Neural cell (in vitro differentiated cells): ENCODE data around the gene OSBPL7. TPM values are rescaled to one million over a fixed set of nuclear protein-coding genes. Genes with fewer than 3 reads are reported as not detected.

Experiments
- H2AFZ ChIP-seq: fragments of 200-600, 300-800 bp; sonication (generic), shearing (Covaris generic); 2 replicates; pipeline ENCODE4 v1.6.0; 2014; ENCODE audit warnings: low read depth, mild to moderate bottlenecking, antibody characterized with exemption, low read length, moderate library complexity
- H3F3A ChIP-seq: fragments of 200-600 bp; shearing (Covaris generic); 2 replicates; pipeline ENCODE4 v1.6.1; 2016; ENCODE audit warnings: mild to moderate bottlenecking, moderate library complexity, mixed read lengths, antibody characterized with exemption, low read length; ENCODE audit not compliant: insufficient read depth, poor library complexity, severe bottlenecking
- H3K27ac ChIP-seq: fragments of 200-600, 300-800 bp; sonication (generic), shearing (Covaris generic); 2 replicates; pipeline ENCODE4 v1.5.1; 2014; ENCODE audit warnings: mild to moderate bottlenecking, low read length, moderate library complexity
- H3K27me3 ChIP-seq: fragments of 300-800, 200-600 bp; sonication (generic), shearing (Covaris generic); 2 replicates; pipeline ENCODE4 v1.6.0; 2014; ENCODE audit warnings: mild to moderate bottlenecking, low read depth, low read length, moderate library complexity; ENCODE audit not compliant: insufficient read depth
- H3K36me3 ChIP-seq: fragments of 300-800, 200-600 bp; sonication (generic), shearing (Covaris generic); 2 replicates; pipeline ENCODE4 v1.5.1; 2014; ENCODE audit warnings: mild to moderate bottlenecking, antibody characterized with exemption, low read length, moderate library complexity; ENCODE audit not compliant: insufficient read depth
- H3K4me2 ChIP-seq: fragments of 300-800, 200-600 bp; sonication (generic), shearing (Covaris generic); 2 replicates; pipeline ENCODE4 v1.6.0; 2014; ENCODE audit warnings: mild to moderate bottlenecking, low read length
- H3K4me3 ChIP-seq: fragments of 300-800, 200-600 bp; sonication (generic), shearing (Covaris generic); 2 replicates; pipeline ENCODE4 v1.5.1; 2014; ENCODE audit warnings: mild to moderate bottlenecking, low read length, moderate library complexity
- H3K79me2 ChIP-seq: fragments of 200-600 bp; shearing (Covaris generic); replicated peaks from 2 replicates; pipeline ENCODE4 v1.6.0; 2014; ENCODE audit warnings: mild to moderate bottlenecking, low read length, moderate library complexity; ENCODE audit not compliant: insufficient read depth
- H3K9ac ChIP-seq: fragments of 300-800, 200-600 bp; sonication (generic), shearing (Covaris generic); 2 replicates; pipeline ENCODE4 v1.6.1; 2016; ENCODE audit warnings: mild to moderate bottlenecking, low read length, mixed read lengths
- H3K9me2 ChIP-seq: fragments of 200-600 bp; shearing (Covaris generic); 2 replicates; pipeline ENCODE4 v1.6.1; 2016; ENCODE audit warnings: mild to moderate bottlenecking, low read length, mixed read lengths; ENCODE audit not compliant: insufficient read depth
- H3K9me3 ChIP-seq: fragments of 200-600, 300-800 bp; sonication (generic), shearing (Covaris generic); 2 replicates; pipeline ENCODE4 v1.6.1; 2016; ENCODE audit warnings: mild to moderate bottlenecking, mixed run types, low read length, moderate library complexity, mixed read lengths
- H4K20me1 ChIP-seq: fragments of 200-600 bp; shearing (Covaris generic); 2 replicates; pipeline ENCODE4 v1.6.1; 2016; ENCODE audit warnings: mild to moderate bottlenecking, mixed run types; ENCODE audit not compliant: insufficient read depth
- EP300 ChIP-seq: fragments of 450-650 bp; conservative IDR thresholded peaks from 2 replicates; pipeline ENCODE4 v1.6.1; 2014; ENCODE audit warnings: antibody characterized with exemption, mild to moderate bottlenecking, moderate library complexity; ENCODE audit not compliant: poor library complexity, severe bottlenecking
- EZH2 ChIP-seq: fragments of 200-600, 300-800 bp; shearing (Covaris generic), sonication (generic); IDR thresholded peaks from 2 replicates; pipeline ENCODE4 v1.6.1; 2014; ENCODE audit warnings: antibody characterized with exemption, low read length, borderline replicate concordance, mild to moderate bottlenecking; ENCODE audit not compliant: insufficient read depth, poor library complexity, severe bottlenecking
- MXI1 ChIP-seq: fragments of 450-650 bp; conservative IDR thresholded peaks from 2 replicates; pipeline ENCODE4 v1.6.1; 2014; ENCODE audit warnings: antibody characterized with exemption, mild to moderate bottlenecking; ENCODE audit not compliant: poor library complexity, severe bottlenecking
- POLR2AphosphoS5 ChIP-seq: IDR thresholded peaks from 2 replicates; pipeline ENCODE4 v1.6.1; 2012
- RAD21 ChIP-seq: fragments of 450-650 bp; conservative IDR thresholded peaks from 2 replicates; pipeline ENCODE4 v1.6.1; 2014; ENCODE audit warnings: antibody characterized with exemption, mild to moderate bottlenecking, moderate library complexity
- SMC3 ChIP-seq: fragments of 450-650 bp; conservative IDR thresholded peaks from 2 replicates; pipeline ENCODE4 v1.6.1; 2014; ENCODE audit warnings: antibody characterized with exemption, mild to moderate bottlenecking, moderate library complexity; ENCODE audit not compliant: poor library complexity
- TAF1 ChIP-seq: IDR thresholded peaks from 2 replicates; pipeline ENCODE4 v1.6.1; 2012; ENCODE audit warnings: low read depth
- polyA plus RNA-seq: library from polyadenylated mRNA; depleted of rRNA; stranded (reverse); fragments of >200 nt; gene quantifications from 2 replicates; pipeline ENCODE4 v1.2.3, GENCODE V29; 2014
- TF ChIP-seq, protein P1 (sequence below): fragments of 450-650 bp; IDR thresholded peaks from 2 replicates; pipeline ENCODE4 v1.5.1; 2014; ENCODE audit warnings: antibody characterized with exemption, mild to moderate bottlenecking, moderate library complexity; ENCODE audit not compliant: poor library complexity, severe bottlenecking
- TF ChIP-seq, protein P2 (sequence below): IDR thresholded peaks from 2 replicates; pipeline ENCODE4 v1.6.1; 2012; ENCODE audit warnings: borderline replicate concordance

Gene OSBPL7
- polyA plus RNA-seq, 1 donor from 2014 or later, result 10.0 TPM

- TF ChIP-seq MXI1, result no peak
- TF ChIP-seq, protein P1, sequence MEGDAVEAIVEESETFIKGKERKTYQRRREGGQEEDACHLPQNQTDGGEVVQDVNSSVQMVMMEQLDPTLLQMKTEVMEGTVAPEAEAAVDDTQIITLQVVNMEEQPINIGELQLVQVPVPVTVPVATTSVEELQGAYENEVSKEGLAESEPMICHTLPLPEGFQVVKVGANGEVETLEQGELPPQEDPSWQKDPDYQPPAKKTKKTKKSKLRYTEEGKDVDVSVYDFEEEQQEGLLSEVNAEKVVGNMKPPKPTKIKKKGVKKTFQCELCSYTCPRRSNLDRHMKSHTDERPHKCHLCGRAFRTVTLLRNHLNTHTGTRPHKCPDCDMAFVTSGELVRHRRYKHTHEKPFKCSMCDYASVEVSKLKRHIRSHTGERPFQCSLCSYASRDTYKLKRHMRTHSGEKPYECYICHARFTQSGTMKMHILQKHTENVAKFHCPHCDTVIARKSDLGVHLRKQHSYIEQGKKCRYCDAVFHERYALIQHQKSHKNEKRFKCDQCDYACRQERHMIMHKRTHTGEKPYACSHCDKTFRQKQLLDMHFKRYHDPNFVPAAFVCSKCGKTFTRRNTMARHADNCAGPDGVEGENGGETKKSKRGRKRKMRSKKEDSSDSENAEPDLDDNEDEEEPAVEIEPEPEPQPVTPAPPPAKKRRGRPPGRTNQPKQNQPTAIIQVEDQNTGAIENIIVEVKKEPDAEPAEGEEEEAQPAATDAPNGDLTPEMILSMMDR, result no peak
- no peak for TF ChIP-seq TAF1
- no peak for TF ChIP-seq EZH2
- no peak for TF ChIP-seq SMC3
- TF ChIP-seq POLR2AphosphoS5, result no peak
- TF ChIP-seq RAD21, result no peak
- TF ChIP-seq, protein P2, sequence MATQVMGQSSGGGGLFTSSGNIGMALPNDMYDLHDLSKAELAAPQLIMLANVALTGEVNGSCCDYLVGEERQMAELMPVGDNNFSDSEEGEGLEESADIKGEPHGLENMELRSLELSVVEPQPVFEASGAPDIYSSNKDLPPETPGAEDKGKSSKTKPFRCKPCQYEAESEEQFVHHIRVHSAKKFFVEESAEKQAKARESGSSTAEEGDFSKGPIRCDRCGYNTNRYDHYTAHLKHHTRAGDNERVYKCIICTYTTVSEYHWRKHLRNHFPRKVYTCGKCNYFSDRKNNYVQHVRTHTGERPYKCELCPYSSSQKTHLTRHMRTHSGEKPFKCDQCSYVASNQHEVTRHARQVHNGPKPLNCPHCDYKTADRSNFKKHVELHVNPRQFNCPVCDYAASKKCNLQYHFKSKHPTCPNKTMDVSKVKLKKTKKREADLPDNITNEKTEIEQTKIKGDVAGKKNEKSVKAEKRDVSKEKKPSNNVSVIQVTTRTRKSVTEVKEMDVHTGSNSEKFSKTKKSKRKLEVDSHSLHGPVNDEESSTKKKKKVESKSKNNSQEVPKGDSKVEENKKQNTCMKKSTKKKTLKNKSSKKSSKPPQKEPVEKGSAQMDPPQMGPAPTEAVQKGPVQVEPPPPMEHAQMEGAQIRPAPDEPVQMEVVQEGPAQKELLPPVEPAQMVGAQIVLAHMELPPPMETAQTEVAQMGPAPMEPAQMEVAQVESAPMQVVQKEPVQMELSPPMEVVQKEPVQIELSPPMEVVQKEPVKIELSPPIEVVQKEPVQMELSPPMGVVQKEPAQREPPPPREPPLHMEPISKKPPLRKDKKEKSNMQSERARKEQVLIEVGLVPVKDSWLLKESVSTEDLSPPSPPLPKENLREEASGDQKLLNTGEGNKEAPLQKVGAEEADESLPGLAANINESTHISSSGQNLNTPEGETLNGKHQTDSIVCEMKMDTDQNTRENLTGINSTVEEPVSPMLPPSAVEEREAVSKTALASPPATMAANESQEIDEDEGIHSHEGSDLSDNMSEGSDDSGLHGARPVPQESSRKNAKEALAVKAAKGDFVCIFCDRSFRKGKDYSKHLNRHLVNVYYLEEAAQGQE, result no peak
- TF ChIP-seq EP300, result no peak
- Histone ChIP-seq H3K9me3 (no peaks in the 10 kb centered on the region), H3K4me2 (no peak overlapping the region), H3K79me2 (no peaks in the 10 kb centered on the region), H3K27ac (no peak overlapping the region), H3K9ac (no peak overlapping the region), H3K9me2 (no peaks in the 10 kb centered on the region), H2AFZ (no peak overlapping the region), H3K36me3 (no peaks in the 10 kb centered on the region), H3K27me3 (peaks cover 15% of the 10 kb centered on the region), H3F3A (no peaks in the 10 kb centered on the region), H4K20me1 (no peaks in the 10 kb centered on the region), H3K4me3 (no peak overlapping the region)
Observed at GRCh38 chr17:47801906-47802305, 19.7 kb downstream of the OSBPL7 start.

DNA sequence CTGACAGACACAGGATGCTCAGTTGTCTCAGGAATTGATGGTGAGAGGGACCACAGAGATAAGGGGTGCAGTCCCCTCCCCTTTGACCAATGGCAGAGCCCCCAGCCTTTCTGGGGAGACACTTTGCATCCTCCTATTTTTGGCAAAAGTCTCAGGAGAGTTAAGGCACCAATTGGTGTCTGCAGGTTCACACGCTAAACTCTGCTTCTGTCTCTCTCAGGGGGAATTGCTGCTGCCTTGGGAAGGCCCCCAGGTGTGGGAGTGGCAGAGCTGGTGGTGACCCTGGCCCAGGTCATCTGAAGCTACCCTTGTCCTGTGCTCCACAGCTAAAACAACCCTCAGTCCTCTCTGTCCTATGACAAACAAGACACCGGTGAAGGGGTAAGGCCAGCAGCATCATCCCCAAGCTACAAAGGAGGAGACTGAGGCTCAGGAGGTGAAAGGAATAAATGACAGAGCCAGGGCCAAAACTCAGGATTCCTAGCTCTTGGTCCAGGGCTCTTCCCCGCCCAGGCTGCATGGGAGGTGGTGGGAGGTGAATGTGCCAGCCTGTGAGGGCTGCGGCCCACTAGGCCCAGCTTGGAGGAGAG, 20.3 kb downstream of the OSBPL7 start:
- Histone ChIP-seq H3K9ac (no peak overlapping the region), H4K20me1 (no peaks in the 10 kb centered on the region), H3K4me3 (no peak overlapping the region), H2AFZ (no peak overlapping the region), H3K27me3 (peaks cover 15% of the 10 kb centered on the region), H3F3A (no peaks in the 10 kb centered on the region), H3K27ac (no peak overlapping the region), H3K9me2 (no peaks in the 10 kb centered on the region), H3K36me3 (no peaks in the 10 kb centered on the region), H3K9me3 (no peaks in the 10 kb centered on the region), H3K79me2 (no peaks in the 10 kb centered on the region), H3K4me2 (no peak overlapping the region)
- TF ChIP-seq MXI1 (no peak), TAF1 (no peak), EP300 (no peak), EZH2 (no peak), RAD21 (no peak), POLR2AphosphoS5 (no peak), SMC3 (no peak)
- TF ChIP-seq, protein P2, result no peak
- TF ChIP-seq, protein P1, result no peak
